Sigmoid colon (tissue), 7 donors: ENCODE results near the gene PCSK5. TPM values are rescaled to one million over a fixed set of nuclear protein-coding genes. Genes with fewer than 3 reads are reported as not detected.
"Not testable (repeated sequence)": the region's sequence is repeated elsewhere in the genome, so short reads cannot be mapped to it uniquely, and the experiment has no call there.

Experiments
- DNase-seq: peaks from one replicate; pipeline ENCODE4 v3.0.0-alpha.2; 2019
- H3K27ac ChIP-seq, 4 donors: fragments of 200-600 bp; sonication (generic); one replicate each; pipeline ENCODE4 v1.5.1; 2016 to 2019; ENCODE audit warnings: mild to moderate bottlenecking in 1 of 4
- H3K27me3 ChIP-seq, 3 donors: fragments of 200-600 bp; sonication (generic); one replicate each; pipeline ENCODE4 v1.5.1; 2019; ENCODE audit warnings: mild to moderate bottlenecking in 1 of 3
- H3K36me3 ChIP-seq, 4 donors: fragments of 200-600 bp; sonication (generic); one replicate each; pipeline ENCODE4 v1.5.1; 2016 to 2019
- H3K4me1 ChIP-seq, 4 donors: fragments of 200-600 bp; sonication (generic); one replicate each; pipeline ENCODE4 v1.5.1; 2017 to 2019
- H3K4me3 ChIP-seq, 4 donors: fragments of 200-600 bp; sonication (generic); one replicate each; pipeline ENCODE4 v1.5.1; 2017 to 2019; ENCODE audit warnings: mild to moderate bottlenecking in 2 of 4, moderate library complexity in 1 of 4
- H3K9me3 ChIP-seq, 4 donors: fragments of 200-600 bp in 3 of 4; sonication (generic) in 3 of 4; one replicate each; pipeline versions ENCODE4 v1.5.1 to v1.6.1; 2013 to 2019
- EP300 ChIP-seq, 4 donors: sonication (generic); formaldehyde crosslinking; IDR thresholded peaks; one replicate each; pipeline ENCODE4 v1.6.1; 2017; ENCODE audit warnings: antibody characterized with exemption in 4 of 4
- POLR2A ChIP-seq, 2 donors: fragments of 450-650 bp; IDR thresholded peaks; one replicate each; pipeline ENCODE4 v1.6.1; 2016; ENCODE audit warnings: antibody characterized with exemption in 2 of 2, mild to moderate bottlenecking in 2 of 2, moderate library complexity in 2 of 2
- POLR2AphosphoS5 ChIP-seq, 4 donors: sonication (generic); formaldehyde crosslinking; IDR thresholded peaks; one replicate each; pipeline ENCODE4 v1.6.1; 2017; ENCODE audit warnings: antibody characterized with exemption in 4 of 4
- WGBS, 2 donors: extraction: QIAGEN DNeasy Blood & Tissue Kit; methylation state at CpG; one replicate each; pipeline ENCODE4 v1.1.7; 2013; 5-methylcytosine and 5-hydroxymethylcytosine counted together
- intact Hi-C: fragments of 100-400 bp; cut with DNase I; formaldehyde crosslinking; loops from one replicate; pipeline ENCODE4 v1.15.1; 2023
- polyA plus RNA-seq, 3 donors: library from polyadenylated mRNA; stranded (reverse); fragments of 200-250 nt; gene quantifications; one replicate each; pipeline ENCODE4 v1.2.3, GENCODE V29; 2013
- total RNA-seq, 4 donors: library from RNA; depleted of rRNA; stranded (reverse); fragments of >200 nt; gene quantifications; one replicate each; pipeline ENCODE4 v1.1.0, GENCODE V29; 2016
- TF ChIP-seq, protein P1 (sequence below), 4 experiments: fragments of 450-650 bp in 3 of 4; fragments of 200-600 bp in 1 of 4; IDR thresholded peaks; one replicate each; pipeline ENCODE4 v1.5.1; 2016 to 2019; ENCODE audit warnings: antibody characterized with exemption in 4 of 4, mild to moderate bottlenecking in 3 of 4, moderate library complexity in 2 of 4
- donor health status: healthy with polysubstance abuse.
- donor health status: Bipolar disorder and iron deficiency.
- donor health status: healthy.

PCSK5 gene
- total and polyA plus RNA-seq, 7 donors, result 2.4 to 23.5 (median 8.4) TPM

GRCh38 chr9:75858497-75859092 lies 31.9 kb upstream of the PCSK5 start:
- Histone ChIP-seq H3K4me3 (no peak overlapping the region), H3K36me3 (no peaks in the 10 kb centered on the region), H3K9me3 (no peaks in the 10 kb centered on the region), H3K27me3 (no peaks in the 10 kb centered on the region), H3K27ac (no peak overlapping the region), H3K4me1 (no peaks in the 10 kb centered on the region)
- intact Hi-C loops, result no loop called here
- 80 to 83% methylated on average over 3 of the region's 3 CpGs for WGBS, 2 donors
- TF ChIP-seq EP300 (IDR thresholded peaks at IDR 0.05) (no peak), POLR2AphosphoS5 (IDR thresholded peaks at IDR 0.05) (no peak), POLR2A (IDR thresholded peaks at IDR 0.05) (no peak)
- TF ChIP-seq, protein P1, sequence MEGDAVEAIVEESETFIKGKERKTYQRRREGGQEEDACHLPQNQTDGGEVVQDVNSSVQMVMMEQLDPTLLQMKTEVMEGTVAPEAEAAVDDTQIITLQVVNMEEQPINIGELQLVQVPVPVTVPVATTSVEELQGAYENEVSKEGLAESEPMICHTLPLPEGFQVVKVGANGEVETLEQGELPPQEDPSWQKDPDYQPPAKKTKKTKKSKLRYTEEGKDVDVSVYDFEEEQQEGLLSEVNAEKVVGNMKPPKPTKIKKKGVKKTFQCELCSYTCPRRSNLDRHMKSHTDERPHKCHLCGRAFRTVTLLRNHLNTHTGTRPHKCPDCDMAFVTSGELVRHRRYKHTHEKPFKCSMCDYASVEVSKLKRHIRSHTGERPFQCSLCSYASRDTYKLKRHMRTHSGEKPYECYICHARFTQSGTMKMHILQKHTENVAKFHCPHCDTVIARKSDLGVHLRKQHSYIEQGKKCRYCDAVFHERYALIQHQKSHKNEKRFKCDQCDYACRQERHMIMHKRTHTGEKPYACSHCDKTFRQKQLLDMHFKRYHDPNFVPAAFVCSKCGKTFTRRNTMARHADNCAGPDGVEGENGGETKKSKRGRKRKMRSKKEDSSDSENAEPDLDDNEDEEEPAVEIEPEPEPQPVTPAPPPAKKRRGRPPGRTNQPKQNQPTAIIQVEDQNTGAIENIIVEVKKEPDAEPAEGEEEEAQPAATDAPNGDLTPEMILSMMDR (IDR thresholded peaks at IDR 0.05), result no peak
- DNase-seq, result no peak

- no peak for TF ChIP-seq POLR2AphosphoS5 (IDR thresholded peaks at IDR 0.05)
- no peak for TF ChIP-seq POLR2A (IDR thresholded peaks at IDR 0.05)
- TF ChIP-seq EP300 (IDR thresholded peaks at IDR 0.05), result no peak
- TF ChIP-seq, protein P1 (IDR thresholded peaks at IDR 0.05), result no peak
- no peaks in the 10 kb centered on the region for H3K9me3 ChIP-seq
- no peaks in the 10 kb centered on the region for H3K27me3 ChIP-seq
- H3K36me3 ChIP-seq, result no peaks in the 10 kb centered on the region
- H3K27ac ChIP-seq, result no peak overlapping the region
- DNase-seq, result no peak
- intact Hi-C loops, result loop anchor here (10.0 kb wide), 1 partner anchor 599 kb away; no protein-coding TSS in a partner anchor
- no peaks in the 10 kb centered on the region for H3K4me1 ChIP-seq
- WGBS, 2 donors, result 68 to 77% methylated on average over 4 of the region's 4 CpGs
- H3K4me3 ChIP-seq, result no peak overlapping the region
These were observed 26.2 kb upstream of the PCSK5 start for GRCh38 chr9:75864266-75864665.

DNA sequence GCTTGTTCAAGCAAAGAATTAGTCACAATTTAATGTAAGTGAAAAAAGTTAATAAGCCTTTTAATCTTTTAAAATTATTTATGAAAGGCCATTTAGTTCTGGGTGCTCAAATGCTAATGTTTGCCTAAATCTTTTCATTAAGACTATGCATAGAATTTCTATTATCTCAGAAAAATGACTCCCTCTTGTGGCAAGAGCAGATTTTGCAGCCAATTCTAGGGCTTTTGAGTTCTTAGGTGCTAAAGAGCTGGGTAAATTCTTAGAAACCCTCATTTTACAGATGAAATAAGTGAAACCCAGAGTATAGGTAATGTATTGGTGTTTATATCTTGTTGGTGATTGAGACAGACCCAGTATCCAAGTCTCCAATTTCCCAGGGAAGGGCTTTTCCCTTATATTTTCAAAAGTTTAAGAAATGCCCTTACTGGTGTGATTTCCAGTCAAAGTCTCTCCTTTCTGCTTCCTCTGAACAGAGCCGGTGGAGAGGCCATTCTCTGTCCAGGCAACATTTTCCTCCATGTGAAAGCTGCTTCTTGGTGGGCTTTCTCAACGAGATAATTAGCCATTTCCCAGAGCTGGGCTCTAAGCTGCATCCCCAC lies 24.1 kb upstream of the PCSK5 start:
- intact Hi-C loops, result loop anchor here (5.0 to 10.0 kb wide), 2 partner anchors 436 to 602 kb away; no protein-coding TSS in a partner anchor
- Histone ChIP-seq H3K4me1 (no peaks in the 10 kb centered on the region), H3K27ac (no peak overlapping the region), H3K36me3 (no peaks in the 10 kb centered on the region), H3K27me3 (no peaks in the 10 kb centered on the region), H3K9me3 (no peaks in the 10 kb centered on the region), H3K4me3 (no peak overlapping the region)
- 30 to 52% methylated on average over 2 of the region's 2 CpGs for WGBS, 2 donors
- DNase-seq, result no peak
- TF ChIP-seq POLR2AphosphoS5 (IDR thresholded peaks at IDR 0.05), result no peak
- no peak for TF ChIP-seq POLR2A (IDR thresholded peaks at IDR 0.05)
- no peak for TF ChIP-seq EP300 (IDR thresholded peaks at IDR 0.05)
- TF ChIP-seq, protein P1 (IDR thresholded peaks at IDR 0.05), result peak in 3 of 4 experiments; percentile 58 to 72 (median 61)

DNA sequence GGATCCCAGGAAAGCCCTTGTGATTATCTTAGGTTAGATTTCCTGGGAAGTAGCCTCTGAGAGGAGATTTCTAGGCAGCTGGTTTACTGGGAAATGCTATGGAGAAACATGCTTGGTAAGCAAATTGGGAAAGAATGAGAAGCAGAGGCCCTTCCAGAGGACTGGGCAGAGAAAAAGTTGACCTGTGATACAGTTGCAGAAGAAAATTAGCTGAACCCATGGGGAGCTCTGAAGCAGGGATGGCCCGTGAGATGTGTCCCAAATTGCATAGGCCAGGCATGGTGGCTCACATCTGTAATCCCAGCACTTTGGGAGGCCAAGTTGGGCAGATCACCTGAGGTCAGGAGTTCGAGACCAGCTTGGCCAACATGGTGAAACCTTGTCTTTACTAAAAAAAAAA lies 21.9 kb upstream of the PCSK5 start:
- not testable (repeated sequence) for H3K4me1 ChIP-seq, DNase-seq, H3K27ac ChIP-seq, H3K9me3 ChIP-seq, H3K27me3 ChIP-seq, H3K4me3 ChIP-seq, H3K36me3 ChIP-seq
- intact Hi-C loops, result loop anchor here (5.0 to 10.0 kb wide), 2 partner anchors 434 to 604 kb away; no protein-coding TSS in a partner anchor
- 83 to 85% methylated on average over 2 of the region's 2 CpGs for WGBS, 2 donors

DNA sequence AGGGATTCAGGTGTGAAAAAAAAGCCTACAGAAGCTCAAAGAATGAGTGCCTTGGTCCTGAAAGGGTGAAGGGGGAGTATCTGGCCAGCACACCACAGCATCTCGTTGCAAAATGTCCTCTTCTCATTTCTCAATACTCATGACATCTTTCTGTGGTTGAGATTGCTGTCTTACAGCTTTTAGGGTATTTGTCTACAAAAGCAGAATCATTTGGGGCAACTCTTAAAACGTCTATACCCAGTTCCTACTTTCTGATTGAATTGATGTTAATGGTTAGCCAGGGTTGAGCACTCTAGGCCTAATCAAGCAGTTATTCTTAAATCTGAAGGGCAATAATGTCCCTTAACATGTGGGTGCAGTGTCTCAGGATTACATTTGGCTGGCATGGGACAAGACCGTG lies 21.2 kb upstream of the PCSK5 start:
- DNase-seq, result no peak
- TF ChIP-seq EP300 (IDR thresholded peaks at IDR 0.05) (no peak), POLR2AphosphoS5 (IDR thresholded peaks at IDR 0.05) (no peak), POLR2A (IDR thresholded peaks at IDR 0.05) (no peak)
- TF ChIP-seq, protein P1 (IDR thresholded peaks at IDR 0.05), result no peak
- no peaks in the 10 kb centered on the region for H3K27me3 ChIP-seq
- no peaks in the 10 kb centered on the region for H3K9me3 ChIP-seq
- 10 to 57% methylated on average over 3 of the region's 3 CpGs for WGBS, 2 donors
- intact Hi-C loops, result loop anchor here (5.0 to 10.0 kb wide), 2 partner anchors 433 to 604 kb away; no protein-coding TSS in a partner anchor
- H3K4me3 ChIP-seq, result no peak overlapping the region
- H3K4me1 ChIP-seq, result no peaks in the 10 kb centered on the region
- H3K27ac ChIP-seq, result no peak overlapping the region
- H3K36me3 ChIP-seq, result no peaks in the 10 kb centered on the region
